ENCODE data around the gene SCAF11. TPM values are rescaled to one million over a fixed set of nuclear protein-coding genes. Genes with fewer than 3 reads are reported as not detected.
"Not testable (repeated sequence)": the region's sequence is repeated elsewhere in the genome, so short reads cannot be mapped to it uniquely, and the experiment has no call there.

SCAF11 gene, protein sequence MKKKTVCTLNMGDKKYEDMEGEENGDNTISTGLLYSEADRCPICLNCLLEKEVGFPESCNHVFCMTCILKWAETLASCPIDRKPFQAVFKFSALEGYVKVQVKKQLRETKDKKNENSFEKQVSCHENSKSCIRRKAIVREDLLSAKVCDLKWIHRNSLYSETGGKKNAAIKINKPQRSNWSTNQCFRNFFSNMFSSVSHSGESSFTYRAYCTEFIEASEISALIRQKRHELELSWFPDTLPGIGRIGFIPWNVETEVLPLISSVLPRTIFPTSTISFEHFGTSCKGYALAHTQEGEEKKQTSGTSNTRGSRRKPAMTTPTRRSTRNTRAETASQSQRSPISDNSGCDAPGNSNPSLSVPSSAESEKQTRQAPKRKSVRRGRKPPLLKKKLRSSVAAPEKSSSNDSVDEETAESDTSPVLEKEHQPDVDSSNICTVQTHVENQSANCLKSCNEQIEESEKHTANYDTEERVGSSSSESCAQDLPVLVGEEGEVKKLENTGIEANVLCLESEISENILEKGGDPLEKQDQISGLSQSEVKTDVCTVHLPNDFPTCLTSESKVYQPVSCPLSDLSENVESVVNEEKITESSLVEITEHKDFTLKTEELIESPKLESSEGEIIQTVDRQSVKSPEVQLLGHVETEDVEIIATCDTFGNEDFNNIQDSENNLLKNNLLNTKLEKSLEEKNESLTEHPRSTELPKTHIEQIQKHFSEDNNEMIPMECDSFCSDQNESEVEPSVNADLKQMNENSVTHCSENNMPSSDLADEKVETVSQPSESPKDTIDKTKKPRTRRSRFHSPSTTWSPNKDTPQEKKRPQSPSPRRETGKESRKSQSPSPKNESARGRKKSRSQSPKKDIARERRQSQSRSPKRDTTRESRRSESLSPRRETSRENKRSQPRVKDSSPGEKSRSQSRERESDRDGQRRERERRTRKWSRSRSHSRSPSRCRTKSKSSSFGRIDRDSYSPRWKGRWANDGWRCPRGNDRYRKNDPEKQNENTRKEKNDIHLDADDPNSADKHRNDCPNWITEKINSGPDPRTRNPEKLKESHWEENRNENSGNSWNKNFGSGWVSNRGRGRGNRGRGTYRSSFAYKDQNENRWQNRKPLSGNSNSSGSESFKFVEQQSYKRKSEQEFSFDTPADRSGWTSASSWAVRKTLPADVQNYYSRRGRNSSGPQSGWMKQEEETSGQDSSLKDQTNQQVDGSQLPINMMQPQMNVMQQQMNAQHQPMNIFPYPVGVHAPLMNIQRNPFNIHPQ (N-terminal part only)
- 100 to 1,000 TPM; 131 to 134 TPM for total RNA-seq

- POLR2A ChIA-PET = interaction anchor here (0.6 to 5.2 kb wide), 19 partner anchors 8 to 775 kb away, joined by 3 to 57 read pairs (median 3); partner anchors contain the start of genes ANO6, ARID2 and SLC38A1
- peak; percentile 83 for ATAC-seq
- H3K36me3 Mint-ChIP-seq (ENCODE audit: low read depth) = peaks cover 31% of the 10 kb centered on the region
These were observed at the start of gene SCAF11 for GRCh38 chr12:45990468-45991283. Gene SCAF11 (minus strand): TSS chr12:45990574. CDS start chr12:45964167, 26,407 bp downstream.

GRCh38 chr12:46037066-46037465, 46.7 kb upstream of the SCAF11 start:
- H3K36me3 Mint-ChIP-seq (ENCODE audit: low read depth); H3K4me3 Mint-ChIP-seq; DNase-seq; H3K4me1 Mint-ChIP-seq (ENCODE audit: low read depth); H3K9me3 Mint-ChIP-seq (ENCODE audit: insufficient read depth); H3K27me3 Mint-ChIP-seq (ENCODE audit: low read depth); ATAC-seq; CTCF ChIA-PET; H3K27ac Mint-ChIP-seq; POLR2A ChIA-PET: not testable (repeated sequence)

More at GRCh38 chr12:45990468-45991283, at the start of gene SCAF11:
- Mint-ChIP-seq H3K4me1 (ENCODE audit: low read depth) (peaks cover 46% of the 10 kb centered on the region), H3K4me3 (peak within 1 kb of the TSS; percentile 95), H3K27ac (peak within 1 kb of the TSS; percentile 99), H3K27me3 (ENCODE audit: low read depth) (peaks cover 5% of the 10 kb centered on the region), H3K9me3 (ENCODE audit: insufficient read depth) (no peaks in the 10 kb centered on the region)
- peak; percentile 100 for DNase-seq
- CTCF ChIA-PET = interaction anchor here (0.6 to 2.6 kb wide), 18 partner anchors 12 to 993 kb away, joined by 3 to 21 read pairs (median 3); no protein-coding TSS in a partner anchor

- H3K27me3 Mint-ChIP-seq (ENCODE audit: low read depth) = peaks cover 4% of the 10 kb centered on the region
- CTCF ChIA-PET = no interaction called here
- H3K4me1 Mint-ChIP-seq (ENCODE audit: low read depth) = no peaks in the 10 kb centered on the region
- ATAC-seq (no peak), DNase-seq (no peak)
- no peak overlapping the region for H3K4me3 Mint-ChIP-seq
- POLR2A ChIA-PET = no interaction called here
- H3K27ac Mint-ChIP-seq = no peak overlapping the region
- H3K36me3 Mint-ChIP-seq (ENCODE audit: low read depth) = peaks cover 4% of the 10 kb centered on the region
- peaks cover 22% of the 10 kb centered on the region for H3K9me3 Mint-ChIP-seq (ENCODE audit: insufficient read depth)
These were observed 36.8 kb upstream of the SCAF11 start for GRCh38 chr12:46027172-46027571.

- Mint-ChIP-seq H3K9me3 (ENCODE audit: insufficient read depth) (peaks cover 31% of the 10 kb centered on the region), H3K27me3 (ENCODE audit: low read depth) (peaks cover 8% of the 10 kb centered on the region), H3K36me3 (ENCODE audit: low read depth) (peaks cover 6% of the 10 kb centered on the region), H3K4me1 (ENCODE audit: low read depth) (no peaks in the 10 kb centered on the region), H3K27ac (no peak overlapping the region), H3K4me3 (no peak overlapping the region)
- DNase-seq = no peak
- POLR2A ChIA-PET = interaction anchor here (1.6 kb wide), 1 partner anchor 33 kb away, joined by 3 read pairs; no protein-coding TSS in a partner anchor
- CTCF ChIA-PET = no interaction called here
- no peak for ATAC-seq
These were observed 33.7 kb upstream of the SCAF11 start for GRCh38 chr12:46024099-46024498.

DNA sequence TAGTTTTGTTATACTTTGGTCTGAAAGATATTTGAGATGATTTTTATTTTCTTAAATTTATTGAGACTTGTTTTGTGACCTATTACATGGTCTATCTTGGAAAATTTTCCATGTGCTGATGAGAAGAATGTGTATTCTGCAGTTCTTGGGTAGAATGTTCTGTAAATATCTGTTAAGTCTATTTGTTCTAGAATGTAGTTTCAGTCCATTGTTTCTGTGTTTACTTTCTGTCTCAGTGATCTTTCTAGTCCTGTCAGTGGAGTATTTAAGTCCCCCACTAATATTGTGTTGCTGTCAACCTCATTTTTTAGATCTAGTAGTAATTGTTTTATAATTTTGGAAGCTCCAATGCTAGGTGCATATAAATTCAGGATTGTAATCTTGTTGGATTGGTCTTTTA, 30.4 kb upstream of the SCAF11 start:
- ATAC-seq (no peak), DNase-seq (no peak)
- no peak overlapping the region for H3K4me3 Mint-ChIP-seq
- H3K4me1 Mint-ChIP-seq (ENCODE audit: low read depth) = no peaks in the 10 kb centered on the region
- H3K27ac Mint-ChIP-seq = no peak overlapping the region
- ChIA-PET CTCF (no interaction called here), POLR2A (no interaction called here)
- peaks cover 2% of the 10 kb centered on the region for H3K36me3 Mint-ChIP-seq (ENCODE audit: low read depth)
- H3K27me3 Mint-ChIP-seq (ENCODE audit: low read depth) = peaks cover 7% of the 10 kb centered on the region
- H3K9me3 Mint-ChIP-seq (ENCODE audit: insufficient read depth) = peaks cover 32% of the 10 kb centered on the region

DNA sequence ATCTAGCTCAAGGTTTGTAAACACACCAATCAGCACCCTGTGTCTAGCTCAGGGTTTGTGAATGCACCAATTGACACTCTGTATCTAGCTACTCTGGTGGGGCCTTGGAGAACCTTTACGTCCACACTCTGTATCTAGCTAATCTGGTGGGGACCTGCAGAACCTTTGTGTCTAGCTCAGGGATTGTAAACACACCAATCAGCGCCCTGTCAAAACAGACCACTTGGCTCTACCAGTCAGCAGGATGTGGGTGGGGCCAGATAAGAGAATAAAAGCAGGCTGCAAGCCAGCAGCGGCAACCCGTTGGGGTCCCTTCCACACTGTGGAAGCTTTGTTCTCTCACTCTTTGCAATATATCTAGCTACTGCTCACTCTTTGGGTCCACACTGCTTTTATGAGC, 28.3 kb upstream of the SCAF11 start:
- H3K4me3 Mint-ChIP-seq; H3K36me3 Mint-ChIP-seq (ENCODE audit: low read depth); H3K27ac Mint-ChIP-seq; H3K4me1 Mint-ChIP-seq (ENCODE audit: low read depth); ATAC-seq; CTCF ChIA-PET; POLR2A ChIA-PET; DNase-seq; H3K27me3 Mint-ChIP-seq (ENCODE audit: low read depth): not testable (repeated sequence)
- H3K9me3 Mint-ChIP-seq (ENCODE audit: insufficient read depth) = peaks cover 28% of the 10 kb centered on the region

DNA sequence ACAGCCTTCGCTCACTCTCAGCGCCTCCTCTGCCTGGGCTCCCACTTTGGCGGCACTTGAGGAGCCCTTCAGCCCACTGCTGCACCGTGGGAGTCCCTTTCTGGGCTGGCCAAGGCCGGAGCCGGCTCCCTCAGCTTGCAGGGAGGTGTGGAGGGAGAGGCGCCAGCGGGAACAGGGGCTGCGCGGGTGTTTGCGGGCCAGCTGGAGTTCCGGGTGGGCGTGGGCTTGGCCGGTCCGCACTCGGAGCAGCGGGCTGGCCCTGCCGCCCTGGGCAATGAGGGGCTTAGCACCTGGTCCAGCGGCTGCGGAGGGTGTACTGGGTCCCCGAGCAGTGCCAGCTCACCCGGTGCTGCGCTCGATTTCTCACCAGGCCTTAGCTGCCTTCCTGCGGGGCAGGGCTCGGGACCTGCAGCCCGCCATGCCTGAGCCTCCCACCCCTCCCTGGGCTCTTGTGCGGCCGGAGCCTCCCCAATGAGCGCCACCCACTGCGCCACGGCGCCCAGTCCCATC, 27.5 kb upstream of the SCAF11 start:
- ATAC-seq; H3K4me3 Mint-ChIP-seq; POLR2A ChIA-PET; H3K27me3 Mint-ChIP-seq (ENCODE audit: low read depth); H3K4me1 Mint-ChIP-seq (ENCODE audit: low read depth); H3K27ac Mint-ChIP-seq; H3K36me3 Mint-ChIP-seq (ENCODE audit: low read depth); DNase-seq; CTCF ChIA-PET: not testable (repeated sequence)
- peaks cover 28% of the 10 kb centered on the region for H3K9me3 Mint-ChIP-seq (ENCODE audit: insufficient read depth)

DNA sequence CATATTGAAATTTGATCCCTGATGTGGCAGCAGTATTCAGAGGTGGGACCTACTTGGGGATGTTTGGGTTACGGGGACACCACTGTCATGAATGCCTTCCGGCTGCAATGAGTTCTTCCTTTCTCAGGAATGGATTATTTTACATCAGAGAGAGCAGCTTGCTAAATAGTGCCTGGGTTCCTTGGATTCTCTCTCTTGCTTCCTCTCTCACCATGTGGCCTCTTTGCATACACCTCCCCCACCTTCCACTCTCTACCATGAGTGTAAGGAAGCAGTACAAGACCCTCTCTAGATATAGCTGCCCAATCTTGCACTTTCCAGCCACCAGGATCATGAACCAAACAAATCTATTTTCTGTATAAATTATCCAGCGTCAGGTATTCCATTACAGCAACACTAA, 15.4 kb upstream of the SCAF11 start:
- Mint-ChIP-seq H3K4me3 (no peak overlapping the region), H3K27ac (no peak overlapping the region), H3K36me3 (ENCODE audit: low read depth) (no peaks in the 10 kb centered on the region), H3K9me3 (ENCODE audit: insufficient read depth) (no peaks in the 10 kb centered on the region), H3K27me3 (ENCODE audit: low read depth) (peaks cover 4% of the 10 kb centered on the region), H3K4me1 (ENCODE audit: low read depth) (no peaks in the 10 kb centered on the region)
- CTCF ChIA-PET = no interaction called here
- POLR2A ChIA-PET = no interaction called here
- no peak for DNase-seq
- no peak for ATAC-seq

DNA sequence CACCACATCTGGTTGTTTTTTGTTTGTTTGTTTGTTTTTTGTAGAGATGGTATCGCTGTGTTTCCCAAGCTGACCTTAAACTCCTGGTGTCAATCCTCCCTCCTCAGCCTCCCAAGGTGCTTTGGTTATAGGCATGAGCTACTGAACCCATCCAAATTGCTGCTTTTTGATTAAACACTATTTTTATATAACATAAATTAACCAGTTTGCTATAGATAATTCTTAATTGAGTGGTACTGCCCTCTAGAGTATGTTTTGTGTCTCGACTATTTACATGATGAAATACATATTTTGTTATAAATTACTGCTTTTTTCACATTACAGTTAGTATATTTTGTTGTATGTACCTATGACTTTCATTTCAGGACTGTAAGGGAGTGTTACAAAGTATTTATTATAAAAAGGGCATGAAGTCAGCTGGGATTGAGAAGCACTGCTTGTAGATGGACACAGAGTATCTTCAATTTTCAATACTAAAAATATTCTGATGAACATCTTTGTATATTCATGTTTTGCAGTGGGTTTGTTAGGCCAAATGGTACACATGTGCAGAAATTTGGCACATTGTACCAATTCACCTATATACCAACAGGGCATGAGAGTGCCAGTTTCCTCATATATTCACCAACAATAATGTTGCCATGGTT, 14.9 kb upstream of the SCAF11 start:
- Mint-ChIP-seq H3K36me3 (ENCODE audit: low read depth) (no peaks in the 10 kb centered on the region), H3K9me3 (ENCODE audit: insufficient read depth) (no peaks in the 10 kb centered on the region), H3K27me3 (ENCODE audit: low read depth) (peaks cover 4% of the 10 kb centered on the region), H3K4me1 (ENCODE audit: low read depth) (no peaks in the 10 kb centered on the region), H3K27ac (no peak overlapping the region), H3K4me3 (no peak overlapping the region)
- DNase-seq (no peak), ATAC-seq (no peak)
- ChIA-PET CTCF (no interaction called here), POLR2A (no interaction called here)

DNA sequence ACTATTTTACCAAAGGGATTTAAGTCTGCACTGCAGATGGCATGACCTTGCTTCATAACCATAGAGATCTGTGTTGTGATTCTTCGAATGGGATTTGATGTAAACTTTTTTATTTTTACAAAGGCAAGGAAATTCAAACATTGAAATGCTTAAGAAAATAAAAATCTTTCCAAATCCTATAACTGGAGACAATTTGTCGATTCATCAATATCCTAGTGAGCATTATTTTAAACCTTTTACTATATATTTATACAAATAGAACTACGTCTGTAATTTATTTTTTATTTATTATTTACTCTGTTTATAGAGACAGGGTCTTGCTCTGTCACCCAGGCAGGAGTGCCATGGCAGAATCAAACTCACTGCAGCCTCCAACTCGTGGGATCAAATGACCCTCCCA, 14.3 kb upstream of the SCAF11 start:
- no peak overlapping the region for H3K27ac Mint-ChIP-seq
- peaks cover 4% of the 10 kb centered on the region for H3K27me3 Mint-ChIP-seq (ENCODE audit: low read depth)
- no peaks in the 10 kb centered on the region for H3K9me3 Mint-ChIP-seq (ENCODE audit: insufficient read depth)
- no peak for ATAC-seq
- H3K4me3 Mint-ChIP-seq = no peak overlapping the region
- DNase-seq = no peak
- POLR2A ChIA-PET = no interaction called here
- H3K36me3 Mint-ChIP-seq (ENCODE audit: low read depth) = no peaks in the 10 kb centered on the region
- no peaks in the 10 kb centered on the region for H3K4me1 Mint-ChIP-seq (ENCODE audit: low read depth)
- CTCF ChIA-PET = interaction anchor here (0.9 kb wide), 1 partner anchor 8 kb away, joined by 3 read pairs; no protein-coding TSS in a partner anchor
